Spleen (tissue), 7 donors: ENCODE results near the gene PCF11.
A peak's percentile ranks its signal among the peaks of the same experiment; 100 is the strongest.

Experiments
- CTCF ChIP-seq, 11 experiments: fragments of 200-600 bp in 7 of 11; fragments of 450-650 bp in 4 of 11; sonication (generic) in 4 of 11; IDR thresholded peaks in 8 of 11; conservative IDR thresholded peaks in 3 of 11; 1 replicate in 7 of 11; 2 replicates in 4 of 11; pipeline versions ENCODE4 v1.4.0 to v1.8.0; 2016 to 2021; ENCODE audit warnings: antibody characterized with exemption in 11 of 11, inconsistent platforms in 4 of 11, mild to moderate bottlenecking in 1 of 11
- POLR2A ChIP-seq, 3 donors: fragments of 450-650 bp; IDR thresholded peaks; one replicate each; pipeline ENCODE4 v1.5.1; 2017; ENCODE audit warnings: antibody characterized with exemption in 3 of 3, mild to moderate bottlenecking in 1 of 3
- POLR2AphosphoS5 ChIP-seq, 3 donors: sonication (generic); formaldehyde crosslinking; IDR thresholded peaks; one replicate each; pipeline ENCODE4 v1.5.1; 2017; ENCODE audit warnings: antibody characterized with exemption in 3 of 3
- donor health status: DM: no; HTN: no; CAD: no; lungs with moderate emphysema.
- donor health status: DM: no; HTN: no; CAD: no.
- donor health status: DM: no; HTN: no; CAD: no.

- TF ChIP-seq POLR2A (IDR thresholded peaks at IDR 0.05): no peak
- peak in 2 of 11 experiments; percentile 24 to 35 for TF ChIP-seq CTCF (IDR thresholded peaks at IDR 0.05 in 8 of 11, conservative IDR thresholded peaks at IDR 0.05 in 3 of 11)
- TF ChIP-seq POLR2AphosphoS5 (IDR thresholded peaks at IDR 0.05): peak in 1 of 3 donors; percentile 38
Observed at GRCh38 chr11:83157594-83158356, 844 bp downstream of the PCF11 start.
